Body of pancreas (tissue), 4 donors: ENCODE measurements around the gene TUBGCP2. TPM values are rescaled to one million over a fixed set of nuclear protein-coding genes. Genes with fewer than 3 reads are reported as not detected.

Experiments
- ATAC-seq: fragments of 150-250 bp; one replicate; pipeline ENCODE4 v1.9.1; 2016
- DNase-seq, 4 donors: peaks; one replicate each; pipeline ENCODE4 v3.0.0-alpha.2; 2019
- H3K27ac ChIP-seq, 4 donors: fragments of 200-600 bp; sonication (generic); 1 replicate in 3 of 4; 2 replicates in 1 of 4; pipeline versions ENCODE4 v1.5.1 to v1.6.1; 2016 to 2019; ENCODE audit warnings: mild to moderate bottlenecking in 1 of 4, mixed read lengths in 1 of 4, moderate library complexity in 1 of 4
- H3K27me3 ChIP-seq, 2 donors: fragments of 200-600 bp; sonication (generic); one replicate each; pipeline ENCODE4 v1.6.0; 2016; ENCODE audit warnings: mild to moderate bottlenecking in 1 of 2
- H3K36me3 ChIP-seq, 2 donors: fragments of 200-600 bp; sonication (generic); replicated peaks in 1 of 2; 2 replicates each; pipeline ENCODE4 v1.5.1; 2016; ENCODE audit warnings: low read depth in 2 of 2; ENCODE audit not compliant: insufficient read depth in 1 of 2
- H3K4me1 ChIP-seq: fragments of 200-600 bp; sonication (generic); one replicate; pipeline ENCODE4 v1.6.0; 2016
- H3K4me3 ChIP-seq, 2 donors: fragments of 200-600 bp; sonication (generic); 1 replicate in 1 of 2; 2 replicates in 1 of 2; pipeline ENCODE4 v1.5.1; 2016 to 2019
- H3K9me3 ChIP-seq, 3 donors: fragments of 200-600 bp; sonication (generic); 1 replicate in 2 of 3; 2 replicates in 1 of 3; pipeline ENCODE4 v1.5.1; 2016
- POLR2A ChIP-seq, 3 donors: fragments of 450-650 bp; IDR thresholded peaks; one replicate each; pipeline ENCODE4 v1.6.1; 2016; ENCODE audit warnings: antibody characterized with exemption in 3 of 3, mild to moderate bottlenecking in 2 of 3
- WGBS, 2 donors: methylation state at CpG; one replicate each; pipeline ENCODE4 v1.1.5; 2017; 5-methylcytosine and 5-hydroxymethylcytosine counted together
- intact Hi-C: fragments of 100-400 bp; cut with DNase I; formaldehyde crosslinking; loops from one replicate; pipeline ENCODE4 v1.15.1; 2023
- total RNA-seq, 2 donors: library from RNA; depleted of rRNA; stranded (reverse); fragments of >200 nt; gene quantifications; one replicate each; pipeline ENCODE4 v1.1.0, GENCODE V29; 2016
- TF ChIP-seq, protein P1 (sequence below), 7 experiments: fragments of 450-650 bp in 4 of 7; fragments of 200-600 bp in 3 of 7; sonication (generic) in 3 of 7; IDR thresholded peaks; one replicate each; pipeline ENCODE4 v1.5.1; 2016 to 2019; ENCODE audit warnings: antibody characterized with exemption in 7 of 7

The TUBGCP2 gene
- total RNA-seq, 2 donors from 2014 or later = 32.2 to 36.6 TPM

GRCh38 chr10:133310399-133310755 is 1.7 kb upstream of the TUBGCP2 start:
- no peaks in the 10 kb centered on the region for H3K9me3 ChIP-seq
- H3K36me3 ChIP-seq = no peaks in the 10 kb centered on the region
- peaks cover 28% of the 10 kb centered on the region for H3K4me1 ChIP-seq
- intact Hi-C loops = no loop called here
- ATAC-seq (no peak), DNase-seq (no peak)
- H3K27me3 ChIP-seq = no peaks in the 10 kb centered on the region
- TF ChIP-seq POLR2A (IDR thresholded peaks at IDR 0.05) = no peak
- TF ChIP-seq, protein P1, sequence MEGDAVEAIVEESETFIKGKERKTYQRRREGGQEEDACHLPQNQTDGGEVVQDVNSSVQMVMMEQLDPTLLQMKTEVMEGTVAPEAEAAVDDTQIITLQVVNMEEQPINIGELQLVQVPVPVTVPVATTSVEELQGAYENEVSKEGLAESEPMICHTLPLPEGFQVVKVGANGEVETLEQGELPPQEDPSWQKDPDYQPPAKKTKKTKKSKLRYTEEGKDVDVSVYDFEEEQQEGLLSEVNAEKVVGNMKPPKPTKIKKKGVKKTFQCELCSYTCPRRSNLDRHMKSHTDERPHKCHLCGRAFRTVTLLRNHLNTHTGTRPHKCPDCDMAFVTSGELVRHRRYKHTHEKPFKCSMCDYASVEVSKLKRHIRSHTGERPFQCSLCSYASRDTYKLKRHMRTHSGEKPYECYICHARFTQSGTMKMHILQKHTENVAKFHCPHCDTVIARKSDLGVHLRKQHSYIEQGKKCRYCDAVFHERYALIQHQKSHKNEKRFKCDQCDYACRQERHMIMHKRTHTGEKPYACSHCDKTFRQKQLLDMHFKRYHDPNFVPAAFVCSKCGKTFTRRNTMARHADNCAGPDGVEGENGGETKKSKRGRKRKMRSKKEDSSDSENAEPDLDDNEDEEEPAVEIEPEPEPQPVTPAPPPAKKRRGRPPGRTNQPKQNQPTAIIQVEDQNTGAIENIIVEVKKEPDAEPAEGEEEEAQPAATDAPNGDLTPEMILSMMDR (IDR thresholded peaks at IDR 0.05) = no peak
- no peak overlapping the region for H3K27ac ChIP-seq
- WGBS, 2 donors = 93% methylated on average over 15 of the region's 16 CpGs; no CpG with 5 or more reads in 1 of the 2 donors
- no peak overlapping the region for H3K4me3 ChIP-seq

GRCh38 chr10:133309720-133310398 is 1.2 kb upstream of the TUBGCP2 start:
- no peak overlapping the region for H3K4me3 ChIP-seq
- peaks cover 30% of the 10 kb centered on the region for H3K4me1 ChIP-seq
- 57 to 59% methylated on average over 25 to 33 of the region's 33 CpGs for WGBS, 2 donors
- ATAC-seq (no peak), DNase-seq (peak; percentile 63 to 76 (median 71))
- H3K27ac ChIP-seq = peak overlapping the region; percentile 33 to 99 (median 93)
- no peaks in the 10 kb centered on the region for H3K27me3 ChIP-seq
- H3K36me3 ChIP-seq = no peaks in the 10 kb centered on the region
- no peaks in the 10 kb centered on the region for H3K9me3 ChIP-seq
- intact Hi-C loops = no loop called here
- TF ChIP-seq, protein P1 (IDR thresholded peaks at IDR 0.05) = no peak
- TF ChIP-seq POLR2A (IDR thresholded peaks at IDR 0.05) = no peak

DNA sequence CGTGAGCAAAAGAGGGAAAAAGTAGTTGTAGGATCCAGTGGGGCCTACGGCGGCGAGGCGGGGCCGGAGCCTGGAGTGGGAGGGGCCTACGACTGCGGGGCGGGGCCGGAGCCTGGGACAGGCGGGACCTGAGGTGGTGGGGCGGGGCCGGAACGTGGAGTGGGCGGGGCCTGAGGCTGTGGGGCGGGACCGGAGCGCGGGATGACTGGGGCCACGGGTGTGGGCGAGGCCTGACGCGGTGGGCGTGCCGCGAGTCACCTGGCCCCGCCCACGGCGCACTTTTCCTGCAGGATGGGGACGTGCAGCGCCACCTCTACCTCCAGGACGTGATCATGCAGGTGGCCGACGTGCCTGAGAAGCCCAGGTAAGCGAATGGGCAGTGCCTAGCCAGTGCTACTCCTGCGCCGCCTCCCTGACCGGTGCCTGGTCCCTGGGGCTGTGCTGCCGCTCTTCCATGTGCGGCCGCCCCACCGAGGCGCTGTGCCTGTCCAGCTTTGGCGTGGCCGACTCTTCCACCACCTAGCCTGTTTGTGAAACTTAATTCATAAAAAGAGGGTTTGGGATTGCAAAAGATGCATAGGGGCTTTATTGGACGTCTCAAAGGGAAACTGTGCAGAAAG is 538 bp upstream of the TUBGCP2 start:
- H3K4me3 ChIP-seq = peak overlapping the region; percentile 63 to 79
- intact Hi-C loops = no loop called here
- peaks cover 32% of the 10 kb centered on the region for H3K4me1 ChIP-seq
- H3K27me3 ChIP-seq = no peaks in the 10 kb centered on the region
- TF ChIP-seq POLR2A (IDR thresholded peaks at IDR 0.05) = peak in 2 of 3 donors; percentile 5 to 17
- TF ChIP-seq, protein P1 (IDR thresholded peaks at IDR 0.05) = peak in 2 of 7 experiments; percentile 9 to 12
- peak overlapping the region; percentile 91 to 99 (median 93) for H3K27ac ChIP-seq
- ATAC-seq (peak; percentile 89), DNase-seq (peak; percentile 95 to 99 (median 96))
- no peaks in the 10 kb centered on the region for H3K9me3 ChIP-seq
- H3K36me3 ChIP-seq = no peaks in the 10 kb centered on the region
- WGBS, 2 donors = 2 to 15% methylated on average over 8 to 23 of the region's 46 CpGs

DNA sequence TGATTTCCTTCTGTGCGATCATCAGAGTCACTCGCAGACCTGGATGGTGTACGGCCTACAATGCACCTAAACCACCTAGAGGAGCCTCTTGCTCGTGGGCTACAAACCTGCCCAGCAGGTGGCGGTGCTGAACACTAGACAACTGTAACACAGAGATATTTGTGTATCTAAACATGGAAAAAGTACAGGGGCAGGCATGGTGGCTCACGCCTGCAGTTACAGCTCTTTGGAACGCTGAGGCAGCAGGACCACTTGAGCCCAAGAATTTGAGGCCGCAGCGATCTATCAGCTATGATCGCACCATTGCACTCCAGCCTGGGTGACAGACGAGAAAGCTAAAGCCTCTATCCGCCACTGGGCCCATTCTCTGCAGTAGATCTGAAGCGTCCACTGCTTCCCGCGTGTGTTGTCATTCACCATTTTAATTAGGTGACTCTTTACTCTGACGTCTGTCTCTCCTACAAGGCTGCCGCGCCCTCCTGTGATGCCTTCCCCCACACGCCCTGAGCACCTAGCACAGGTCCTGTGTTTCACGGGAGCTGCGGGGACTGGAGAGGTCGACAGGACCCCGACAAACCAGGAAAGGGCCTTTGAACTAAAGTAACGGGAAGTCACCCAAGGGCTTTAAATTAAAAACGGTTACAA is 774 bp downstream of the TUBGCP2 start:
- WGBS, 2 donors = 2% methylated on average over 25 of the region's 25 CpGs
- peaks cover 28% of the 10 kb centered on the region for H3K4me1 ChIP-seq
- TF ChIP-seq, protein P1 (IDR thresholded peaks at IDR 0.05) = peak; percentile 70 to 89 (median 83)
- TF ChIP-seq POLR2A (IDR thresholded peaks at IDR 0.05) = peak in 2 of 3 donors; percentile 41 to 79
- no peaks in the 10 kb centered on the region for H3K27me3 ChIP-seq
- ATAC-seq (peak; percentile 57), DNase-seq (peak; percentile 91 to 96 (median 94))
- intact Hi-C loops = no loop called here
- no peaks in the 10 kb centered on the region for H3K9me3 ChIP-seq
- no peaks in the 10 kb centered on the region for H3K36me3 ChIP-seq
- peak overlapping the region; percentile 91 to 99 (median 93) for H3K27ac ChIP-seq
- H3K4me3 ChIP-seq = peak overlapping the region; percentile 63 to 79
